Smooth muscle cell (in vitro differentiated cells): ENCODE results near the gene TMEM41B. TPM values are rescaled to one million over a fixed set of nuclear protein-coding genes. Genes with fewer than 3 reads are reported as not detected.
A peak's percentile ranks its signal among the peaks of the same experiment; 100 is the strongest.
"Not testable (repeated sequence)": the region's sequence is repeated elsewhere in the genome, so short reads cannot be mapped to it uniquely, and the experiment has no call there.

Experiments used
- DNase-seq: peaks from one replicate; lab custom pipeline; 2025; ENCODE audit not compliant: unreplicated experiment; lab: John Stamatoyannopoulos, UW
- H2AFZ ChIP-seq: fragments of 200-600 bp; sonication (generic); 2 replicates; pipeline ENCODE4 v1.6.0; 2016; ENCODE audit warnings: antibody characterized with exemption, low read depth, mild to moderate bottlenecking
- H3F3A ChIP-seq: fragments of 200-600 bp; sonication (generic); 2 replicates; pipeline ENCODE4 v1.6.0; 2017; ENCODE audit warnings: antibody characterized with exemption, low read depth
- H3K27ac ChIP-seq: fragments of 200-600 bp; sonication (generic); 2 replicates; pipeline ENCODE4 v1.5.1; 2016; ENCODE audit warnings: low read depth, mild to moderate bottlenecking
- H3K27me3 ChIP-seq: fragments of 200-600 bp; sonication (generic); 2 replicates; pipeline ENCODE4 v1.6.1; 2016; ENCODE audit warnings: low read depth, mild to moderate bottlenecking
- H3K36me3 ChIP-seq: fragments of 200-600 bp; sonication (generic); 2 replicates; pipeline ENCODE4 v1.5.1; 2016; ENCODE audit warnings: low read depth
- H3K4me1 ChIP-seq: fragments of 200-600 bp; sonication (generic); 2 replicates; pipeline ENCODE4 v1.5.1; 2016; ENCODE audit warnings: low read depth
- H3K4me2 ChIP-seq: fragments of 200-600 bp; sonication (generic); 2 replicates; pipeline ENCODE4 v1.6.0; 2016; ENCODE audit warnings: mild to moderate bottlenecking
- H3K4me3 ChIP-seq: fragments of 200-600 bp; sonication (generic); 2 replicates; pipeline ENCODE4 v1.5.1; 2016; ENCODE audit warnings: mild to moderate bottlenecking
- H3K79me2 ChIP-seq: fragments of 200-600 bp; sonication (generic); 2 replicates; pipeline ENCODE4 v1.6.0; 2016; ENCODE audit warnings: low read depth, mild to moderate bottlenecking
- H3K9ac ChIP-seq: fragments of 200-600 bp; sonication (generic); 2 replicates; pipeline ENCODE4 v1.6.0; 2016; ENCODE audit warnings: low read depth
- H3K9me3 ChIP-seq: fragments of 200-600 bp; sonication (generic); replicated peaks from 2 replicates; pipeline ENCODE4 v1.5.1; 2016; ENCODE audit warnings: low read depth
- H4K20me1 ChIP-seq: fragments of 200-600 bp; sonication (generic); 2 replicates; pipeline ENCODE4 v1.6.0; 2016; ENCODE audit warnings: low read depth
- CTCF ChIP-seq: fragments of 200-600 bp; sonication (generic); IDR thresholded peaks from 2 replicates; pipeline ENCODE4 v1.5.1; 2017; ENCODE audit warnings: borderline replicate concordance, mild to moderate bottlenecking, antibody characterized with exemption; ENCODE audit not compliant: insufficient read depth, poor library complexity, severe bottlenecking
- WGBS: methylation state at CpG from one replicate; pipeline ENCODE4 v1.1.7; 2016; ENCODE audit warnings: low lambda C conversion rate; 5-methylcytosine and 5-hydroxymethylcytosine counted together
- polyA plus RNA-seq: library from polyadenylated mRNA; unstranded; fragments of >200 nt; fragmentation: Nextera tagmentation; extraction: Ambion mirVana; gene quantifications from 2 replicates; pipeline ENCODE4 v1.2.1, GENCODE V29; 2016
- total RNA-seq: library from RNA; depleted of rRNA; stranded (reverse); fragments of >200 nt; gene quantifications from 2 replicates; pipeline ENCODE4 v1.2.3, GENCODE V29; 2014

TMEM41B gene
- total and polyA plus RNA-seq, 2 experiments from 2014 or later: 33.6 to 57.3 TPM

DNA sequence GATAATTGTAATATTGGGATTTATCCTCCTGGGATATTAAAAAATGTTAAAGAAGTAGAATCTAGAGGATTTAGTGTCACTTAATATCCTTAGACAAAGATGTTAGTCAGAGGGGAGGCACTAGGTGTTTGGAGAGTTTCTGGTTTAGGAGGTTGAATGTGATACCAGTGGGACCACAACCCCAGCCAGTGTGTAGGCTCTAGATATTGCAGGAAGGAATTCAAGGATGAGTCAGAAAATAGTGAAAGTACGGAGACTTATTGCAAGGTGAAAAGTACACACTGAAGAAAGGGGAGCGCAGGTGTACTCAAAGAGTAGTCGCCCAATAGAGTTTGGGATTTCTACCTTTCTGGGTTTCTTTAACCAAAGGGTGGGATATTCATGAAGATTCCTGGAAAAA lies 5.7 kb upstream of the TMEM41B start:
- no peak for DNase-seq
- H3K27ac ChIP-seq: no peak overlapping the region
- H3K4me3 ChIP-seq: no peak overlapping the region
- no peaks in the 10 kb centered on the region for H3K36me3 ChIP-seq
- no peak overlapping the region for H2AFZ ChIP-seq
- 77% methylated on average over 3 of the region's 3 CpGs for whole genome bisulfite sequencing
- no peak overlapping the region for H3K4me2 ChIP-seq
- no peaks in the 10 kb centered on the region for H3K27me3 ChIP-seq
- H3K4me1 ChIP-seq: peaks cover 29% of the 10 kb centered on the region
- no peak for TF ChIP-seq CTCF
- H3K9me3 ChIP-seq: no peaks in the 10 kb centered on the region
- H3K9ac ChIP-seq: no peak overlapping the region
- H4K20me1 ChIP-seq: no peaks in the 10 kb centered on the region
- H3F3A ChIP-seq: no peaks in the 10 kb centered on the region
- H3K79me2 ChIP-seq: no peaks in the 10 kb centered on the region

- H3K9ac ChIP-seq, H3F3A ChIP-seq, H4K20me1 ChIP-seq, DNase-seq, H3K27ac ChIP-seq, H3K79me2 ChIP-seq, H3K4me3 ChIP-seq, H3K27me3 ChIP-seq, H3K36me3 ChIP-seq, H3K9me3 ChIP-seq: not testable (repeated sequence)
- H2AFZ ChIP-seq: peak overlapping the region; percentile 61
- H3K4me1 ChIP-seq: peaks cover 31% of the 10 kb centered on the region
- WGBS: 83% methylated on average over 4 of the region's 4 CpGs
- H3K4me2 ChIP-seq: peak overlapping the region; percentile 69
These were observed 5.1 kb upstream of the TMEM41B start for GRCh38 chr11:9319377-9320001.

GRCh38 chr11:9318442-9319376 lies 4.3 kb upstream of the TMEM41B start:
- not testable (repeated sequence) for H3K36me3 ChIP-seq, H3K9ac ChIP-seq, H3K79me2 ChIP-seq, H4K20me1 ChIP-seq, H3K27ac ChIP-seq, H3F3A ChIP-seq, H3K9me3 ChIP-seq, DNase-seq, H3K27me3 ChIP-seq
- H2AFZ ChIP-seq: peak overlapping the region; percentile 61
- H3K4me1 ChIP-seq: peaks cover 31% of the 10 kb centered on the region
- peak overlapping the region; percentile 14 for H3K4me3 ChIP-seq
- H3K4me2 ChIP-seq: peak overlapping the region; percentile 69
- 33% methylated on average over 18 of the region's 18 CpGs for WGBS

DNA sequence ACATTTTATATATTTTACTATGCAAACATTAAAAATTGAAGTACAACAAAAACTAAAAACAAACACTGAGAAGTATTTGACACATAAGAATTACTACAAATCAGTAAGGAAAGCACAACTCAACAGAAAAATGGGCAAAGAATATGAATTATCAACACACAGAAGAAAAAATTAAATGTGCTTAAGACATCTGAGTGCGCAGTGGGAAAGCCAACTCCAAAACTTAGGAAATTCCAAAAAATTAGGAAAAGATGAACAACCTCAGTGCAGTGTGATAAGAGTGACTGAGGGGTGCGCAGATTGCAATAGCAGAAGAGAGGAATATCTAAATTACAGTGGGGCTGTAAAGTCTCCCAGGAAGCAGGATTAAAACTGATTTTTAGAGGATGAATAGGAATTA lies 1.9 kb upstream of the TMEM41B start:
- no peak overlapping the region for H2AFZ ChIP-seq
- H3K79me2 ChIP-seq: peaks cover 30% of the 10 kb centered on the region
- H3K9me3 ChIP-seq: no peaks in the 10 kb centered on the region
- no peak overlapping the region for H3K4me2 ChIP-seq
- 96% methylated on average over 2 of the region's 2 CpGs for WGBS
- DNase-seq: no peak
- H4K20me1 ChIP-seq: peaks cover 22% of the 10 kb centered on the region
- no peak overlapping the region for H3K27ac ChIP-seq
- no peak overlapping the region for H3K4me3 ChIP-seq
- H3K27me3 ChIP-seq: no peaks in the 10 kb centered on the region
- no peaks in the 10 kb centered on the region for H3F3A ChIP-seq
- TF ChIP-seq CTCF: no peak
- peaks cover 38% of the 10 kb centered on the region for H3K4me1 ChIP-seq
- no peak overlapping the region for H3K9ac ChIP-seq
- H3K36me3 ChIP-seq: no peaks in the 10 kb centered on the region
